ENCODE data around the gene RPS6KA6. TPM values are rescaled to one million over a fixed set of nuclear protein-coding genes. Genes with fewer than 3 reads are reported as not detected.

RPS6KA6 gene
- total and polyA plus RNA-seq, 8 donors: 0.29 to 22.3 (median 1.1) TPM

GRCh38 chrX:84175958-84176357 is 12.0 kb downstream of the RPS6KA6 start:
- H3K27me3 ChIP-seq: no peaks in the 10 kb centered on the region
- peak in 1 of 2 donors; percentile 4 for DNase-seq
- H3K4me3 ChIP-seq: no peak overlapping the region
- no peaks in the 10 kb centered on the region for H3K9me3 ChIP-seq
- TF ChIP-seq POLR2AphosphoS5 (IDR thresholded peaks at IDR 0.05) (no peak), POLR2A (IDR thresholded peaks at IDR 0.05) (no peak), CTCF (IDR thresholded peaks at IDR 0.05) (no peak)
- intact Hi-C loops (cut with DNase I; ENCODE audit: low total_unique reads): no loop called here
- no peak overlapping the region for H3K27ac ChIP-seq
- H3K4me1 ChIP-seq: no peaks in the 10 kb centered on the region
- no peaks in the 10 kb centered on the region for H3K36me3 ChIP-seq

- Histone ChIP-seq H3K27me3 (no peaks in the 10 kb centered on the region), H3K4me3 (no peak overlapping the region), H3K36me3 (no peaks in the 10 kb centered on the region), H3K27ac (no peak overlapping the region), H3K4me1 (no peaks in the 10 kb centered on the region), H3K9me3 (no peaks in the 10 kb centered on the region)
- intact Hi-C loops (cut with DNase I; ENCODE audit: low total_unique reads): no loop called here
- no peak for TF ChIP-seq POLR2A (IDR thresholded peaks at IDR 0.05)
- TF ChIP-seq POLR2AphosphoS5 (IDR thresholded peaks at IDR 0.05): no peak
- no peak for TF ChIP-seq CTCF (IDR thresholded peaks at IDR 0.05)
- TF ChIP-seq EP300 (IDR thresholded peaks at IDR 0.05): no peak
- no peak for DNase-seq
- 57 to 68% (median 63%) methylated on average over 3 of the region's 3 CpGs for WGBS, 5 donors
Measured at GRCh38 chrX:84175274-84175673, 12.7 kb downstream of the RPS6KA6 start.

DNA sequence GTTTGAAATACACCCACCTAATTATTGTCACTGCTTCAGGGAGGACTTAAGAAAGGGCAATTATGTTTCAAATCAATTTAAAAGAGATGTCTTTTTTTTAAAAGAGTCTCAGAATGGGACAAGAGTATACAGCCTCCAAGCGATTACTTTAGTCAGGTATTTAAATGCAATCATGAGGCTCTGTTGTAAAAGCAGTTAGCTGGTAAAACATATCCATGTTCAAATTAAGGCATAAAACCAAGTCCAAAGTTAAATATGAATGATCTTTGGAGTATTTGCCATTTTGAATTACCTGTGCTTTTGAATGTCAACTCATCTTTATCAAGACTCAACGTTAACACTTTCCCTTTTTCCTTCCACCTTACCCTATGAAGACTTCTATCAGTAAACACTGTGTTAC is 13.7 kb downstream of the RPS6KA6 start:
- no peaks in the 10 kb centered on the region for H3K27me3 ChIP-seq
- no peak overlapping the region for H3K4me3 ChIP-seq
- WGBS, 5 donors: 65 to 83% (median 74%) methylated on average over 2 of the region's 2 CpGs
- no peaks in the 10 kb centered on the region for H3K9me3 ChIP-seq
- no peak for DNase-seq
- intact Hi-C loops (cut with DNase I; ENCODE audit: low total_unique reads): no loop called here
- TF ChIP-seq CTCF (IDR thresholded peaks at IDR 0.05): no peak
- no peak overlapping the region for H3K27ac ChIP-seq
- H3K4me1 ChIP-seq: no peaks in the 10 kb centered on the region
- no peaks in the 10 kb centered on the region for H3K36me3 ChIP-seq

DNA sequence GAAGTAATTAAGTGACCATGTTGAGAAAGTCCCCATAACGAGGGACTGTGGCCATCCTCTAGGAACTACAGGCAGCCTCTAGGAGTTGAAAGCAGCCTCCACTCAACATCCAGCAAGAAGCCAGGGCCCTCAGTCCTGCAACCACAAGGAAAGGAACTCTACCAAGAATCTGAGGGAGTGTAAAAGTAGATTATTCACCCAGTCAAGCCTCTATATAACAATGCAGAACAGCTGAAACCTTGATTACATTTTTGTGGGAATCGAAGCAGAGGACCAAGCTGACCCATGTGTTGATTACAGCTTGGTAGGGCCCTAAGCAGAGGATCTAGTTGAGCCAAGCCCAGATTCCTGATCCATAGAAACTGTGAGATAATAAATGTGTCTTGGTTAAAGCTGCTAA is 17.1 kb downstream of the RPS6KA6 start:
- no peaks in the 10 kb centered on the region for H3K27me3 ChIP-seq
- intact Hi-C loops (cut with DNase I; ENCODE audit: low total_unique reads): no loop called here
- WGBS, 5 donors: 45 to 79% (median 75%) methylated on average over 2 of the region's 2 CpGs

More for the DNA sequence above, 17.1 kb downstream of the RPS6KA6 start:
- Histone ChIP-seq H3K4me3 (no peak overlapping the region), H3K27ac (no peak overlapping the region), H3K9me3 (no peaks in the 10 kb centered on the region), H3K4me1 (no peaks in the 10 kb centered on the region), H3K36me3 (no peaks in the 10 kb centered on the region)
- no peak for DNase-seq
- no peak for TF ChIP-seq CTCF (IDR thresholded peaks at IDR 0.05)
- no peak for TF ChIP-seq POLR2A (IDR thresholded peaks at IDR 0.05)
- no peak for TF ChIP-seq EP300 (IDR thresholded peaks at IDR 0.05)
- no peak for TF ChIP-seq POLR2AphosphoS5 (IDR thresholded peaks at IDR 0.05)

Data from stomach (tissue), 9 donors.